SH-SY5Y (cell line): Measurements from ENCODE around the gene AHSP.

ENCODE experiments used
- GATA2 ChIP-seq: IDR thresholded peaks from 2 replicates; pipeline ENCODE4 v1.6.1; 2011; ENCODE audit warnings: mild to moderate bottlenecking, low read depth, low read length
- GATA3 ChIP-seq: IDR thresholded peaks from 2 replicates; pipeline ENCODE4 v1.6.1; 2011; ENCODE audit warnings: low read depth, mild to moderate bottlenecking, low read length, moderate library complexity

DNA sequence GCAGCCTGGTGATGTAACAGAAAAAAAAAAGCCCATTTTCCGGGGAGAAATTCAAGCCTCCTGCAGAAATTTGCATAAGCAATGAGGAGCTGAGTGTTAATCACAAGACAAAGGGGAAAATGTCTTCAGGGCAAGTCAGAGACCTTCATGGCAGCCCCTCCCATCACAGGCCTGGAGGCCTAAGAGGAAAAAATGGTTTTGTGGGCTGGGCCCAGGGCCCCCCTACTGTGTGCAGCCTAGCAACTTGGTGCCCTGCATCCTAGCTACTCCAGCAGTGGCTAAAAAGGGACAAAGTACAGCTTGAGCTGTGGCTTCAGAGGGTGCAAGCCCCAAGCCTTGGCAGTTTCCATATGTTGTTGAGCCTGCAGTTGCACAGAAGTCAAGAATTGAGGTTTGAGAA lies 49.7 kb downstream of the AHSP start:
- TF ChIP-seq GATA2, result no peak
- TF ChIP-seq GATA3, result no peak
